ENCODE data around the gene SNX6.

- TF ChIP-seq EZH2 (IDR thresholded peaks at IDR 0.05; ENCODE audit: borderline replicate concordance, low read depth, low read length, poor library complexity, severe bottlenecking) = no peak
- no peak for TF ChIP-seq CTCF (conservative IDR thresholded peaks at IDR 0.05; ENCODE audit: low read depth, low read length)
Measured at GRCh38 chr14:34673702-34674101, 43.8 kb upstream of the SNX6 start.
